Activated CD8-positive, alpha-beta T cell treated with anti-CD3 and anti-CD28 coated beads, Interleukin-2, amount 10 ng/mL, durations not matched to agents 7 days and 5 days (primary cell): Measurements from ENCODE around the gene C20orf204. TPM values are rescaled to one million over a fixed set of nuclear protein-coding genes. Genes with fewer than 3 reads are reported as not detected.

Experiments
- ATAC-seq: fragments of 150-1000 bp; cut with Tn5 transposase; one replicate; pipeline ENCODE4 v1.10.0; 2021; ENCODE audit warnings: moderate library complexity
- CTCF ChIA-PET: fragments of 350-600 bp; sonication (Branson Sonifier 250); formaldehyde crosslinking; loops from one replicate; lab custom pipeline; 2021; ENCODE audit warnings: antibody characterized with exemption; lab: Charles Lee
- POLR2A ChIA-PET: fragments of 350-600 bp; sonication (Branson Sonifier 250); formaldehyde crosslinking; loops from one replicate; lab custom pipeline; 2021; ENCODE audit warnings: antibody characterized with exemption; lab: Charles Lee
- DNase-seq: peaks from one replicate; pipeline ENCODE4 v3.0.0-alpha.2; 2020
- H3K27ac Mint-ChIP-seq: one replicate; pipeline ENCODE4 v1.8.0; 2021; ENCODE audit warnings: mild to moderate bottlenecking, mixed read lengths
- H3K27me3 Mint-ChIP-seq: one replicate; pipeline ENCODE4 v1.8.0; 2021; ENCODE audit warnings: low read depth, mixed read lengths
- H3K36me3 Mint-ChIP-seq: one replicate; pipeline ENCODE4 v1.8.0; 2021; ENCODE audit warnings: low read depth, mixed read lengths
- H3K4me1 Mint-ChIP-seq: one replicate; pipeline ENCODE4 v1.8.0; 2021; ENCODE audit warnings: low read depth, mixed read lengths
- H3K4me3 Mint-ChIP-seq: one replicate; pipeline ENCODE4 v1.8.0; 2021; ENCODE audit warnings: mild to moderate bottlenecking, mixed read lengths
- H3K9me3 Mint-ChIP-seq: one replicate; pipeline ENCODE4 v1.8.0; 2022; ENCODE audit warnings: mixed read lengths; ENCODE audit not compliant: insufficient read depth
- total RNA-seq, 2 experiments: library from RNA; stranded (reverse); gene quantifications; one replicate each; pipeline ENCODE4 v1.2.3, GENCODE V29; 2021

Gene C20orf204
- total RNA-seq, 2 experiments from 2014 or later, result 6.4 to 7.6 TPM

- ChIA-PET CTCF (no interaction called here), POLR2A (interaction anchor here (0.7 to 2.2 kb wide), 2 partner anchors 9 to 10 kb away, joined by 3 to 11 read pairs; no protein-coding TSS in a partner anchor)
- Mint-ChIP-seq H3K27me3 (no peaks in the 10 kb centered on the region), H3K4me1 (peaks cover 48% of the 10 kb centered on the region), H3K4me3 (no peak overlapping the region), H3K9me3 (no peaks in the 10 kb centered on the region), H3K36me3 (peaks cover 55% of the 10 kb centered on the region), H3K27ac (peak overlapping the region; percentile 60)
- ATAC-seq, result no peak
- DNase-seq, result no peak
These were observed 39.6 kb downstream of the C20orf204 start for GRCh38 chr20:64075556-64075955.

- peak overlapping the region; percentile 60 for H3K27ac Mint-ChIP-seq
- no peaks in the 10 kb centered on the region for H3K27me3 Mint-ChIP-seq
- H3K4me3 Mint-ChIP-seq, result peak overlapping the region; percentile 96
- ChIA-PET POLR2A (interaction anchor here (1.0 to 2.2 kb wide), 2 partner anchors 10 to 38 kb away, joined by 5 to 11 read pairs; no protein-coding TSS in a partner anchor), CTCF (interaction anchor here (0.6 to 2.3 kb wide), 2 partner anchors 37 to 853 kb away, joined by 3 to 18 read pairs; no protein-coding TSS in a partner anchor)
- ATAC-seq (no peak), DNase-seq (no peak)
- peaks cover 54% of the 10 kb centered on the region for H3K4me1 Mint-ChIP-seq
- no peaks in the 10 kb centered on the region for H3K9me3 Mint-ChIP-seq
- peaks cover 52% of the 10 kb centered on the region for H3K36me3 Mint-ChIP-seq
These were observed 40.3 kb downstream of the C20orf204 start for GRCh38 chr20:64076061-64076997.

GRCh38 chr20:64077094-64077493, 41.1 kb downstream of the C20orf204 start:
- POLR2A ChIA-PET, result interaction anchor here (1.0 to 2.2 kb wide), 2 partner anchors 11 to 39 kb away, joined by 5 to 11 read pairs; no protein-coding TSS in a partner anchor
- H3K27me3 Mint-ChIP-seq, result no peaks in the 10 kb centered on the region
- H3K4me1 Mint-ChIP-seq, result peaks cover 55% of the 10 kb centered on the region
- peak overlapping the region; percentile 93 for H3K27ac Mint-ChIP-seq
- ATAC-seq (peak; percentile 10), DNase-seq (peak; percentile 72)
- H3K4me3 Mint-ChIP-seq, result peak overlapping the region; percentile 96
- peaks cover 51% of the 10 kb centered on the region for H3K36me3 Mint-ChIP-seq
- CTCF ChIA-PET, result interaction anchor here (0.6 to 2.8 kb wide), 5 partner anchors 8 to 854 kb away, joined by 3 to 18 read pairs (median 7); partner anchors contain the start of gene PRPF6
- H3K9me3 Mint-ChIP-seq, result no peaks in the 10 kb centered on the region

GRCh38 chr20:64077541-64077875, 41.5 kb downstream of the C20orf204 start:
- ATAC-seq, result peak; percentile 9
- peak overlapping the region; percentile 93 for H3K27ac Mint-ChIP-seq
- DNase-seq, result no peak
- peaks cover 55% of the 10 kb centered on the region for H3K4me1 Mint-ChIP-seq
- ChIA-PET POLR2A (interaction anchor here (0.7 to 2.2 kb wide), 4 partner anchors 11 to 420 kb away, joined by 3 to 11 read pairs (median 5); partner anchors contain the start of gene RTEL1), CTCF (interaction anchor here (0.8 to 2.8 kb wide), 6 partner anchors 8 to 100 kb away, joined by 3 to 18 read pairs (median 6); partner anchors contain the start of gene PRPF6)
- no peaks in the 10 kb centered on the region for H3K27me3 Mint-ChIP-seq
- H3K4me3 Mint-ChIP-seq, result peak overlapping the region; percentile 96
- H3K9me3 Mint-ChIP-seq, result no peaks in the 10 kb centered on the region
- H3K36me3 Mint-ChIP-seq, result peaks cover 46% of the 10 kb centered on the region

- DNase-seq, result peak; percentile 90
- Mint-ChIP-seq H3K27ac (peak overlapping the region; percentile 93), H3K36me3 (peaks cover 44% of the 10 kb centered on the region), H3K4me1 (peaks cover 55% of the 10 kb centered on the region), H3K4me3 (peak overlapping the region; percentile 96), H3K9me3 (no peaks in the 10 kb centered on the region), H3K27me3 (no peaks in the 10 kb centered on the region)
- POLR2A ChIA-PET, result interaction anchor here (0.7 to 2.2 kb wide), 3 partner anchors 11 to 420 kb away, joined by 3 to 11 read pairs (median 5); partner anchors contain the start of gene RTEL1
- ATAC-seq, result peak; percentile 59
- CTCF ChIA-PET, result interaction anchor here (0.8 to 2.8 kb wide), 10 partner anchors 9 to 213 kb away, joined by 3 to 18 read pairs (median 5); partner anchors contain the start of genes PRPF6 and TPD52L2
These were observed 42.0 kb downstream of the C20orf204 start for GRCh38 chr20:64077876-64078551.

GRCh38 chr20:64078934-64079272, 42.9 kb downstream of the C20orf204 start:
- no peaks in the 10 kb centered on the region for H3K9me3 Mint-ChIP-seq
- peak overlapping the region; percentile 93 for H3K27ac Mint-ChIP-seq
- H3K4me3 Mint-ChIP-seq, result peak overlapping the region; percentile 96
- ATAC-seq (no peak), DNase-seq (no peak)
- ChIA-PET POLR2A (interaction anchor here (0.8 to 1.0 kb wide), 4 partner anchors 12 to 558 kb away, joined by 3 to 5 read pairs (median 4); partner anchors contain the start of gene TPD52L2), CTCF (interaction anchor here (0.7 to 2.8 kb wide), 13 partner anchors 10 to 541 kb away, joined by 3 to 20 read pairs (median 4); partner anchors contain the start of genes PRPF6 and TPD52L2)
- H3K4me1 Mint-ChIP-seq, result peaks cover 55% of the 10 kb centered on the region
- H3K36me3 Mint-ChIP-seq, result peaks cover 38% of the 10 kb centered on the region
- no peaks in the 10 kb centered on the region for H3K27me3 Mint-ChIP-seq

DNA sequence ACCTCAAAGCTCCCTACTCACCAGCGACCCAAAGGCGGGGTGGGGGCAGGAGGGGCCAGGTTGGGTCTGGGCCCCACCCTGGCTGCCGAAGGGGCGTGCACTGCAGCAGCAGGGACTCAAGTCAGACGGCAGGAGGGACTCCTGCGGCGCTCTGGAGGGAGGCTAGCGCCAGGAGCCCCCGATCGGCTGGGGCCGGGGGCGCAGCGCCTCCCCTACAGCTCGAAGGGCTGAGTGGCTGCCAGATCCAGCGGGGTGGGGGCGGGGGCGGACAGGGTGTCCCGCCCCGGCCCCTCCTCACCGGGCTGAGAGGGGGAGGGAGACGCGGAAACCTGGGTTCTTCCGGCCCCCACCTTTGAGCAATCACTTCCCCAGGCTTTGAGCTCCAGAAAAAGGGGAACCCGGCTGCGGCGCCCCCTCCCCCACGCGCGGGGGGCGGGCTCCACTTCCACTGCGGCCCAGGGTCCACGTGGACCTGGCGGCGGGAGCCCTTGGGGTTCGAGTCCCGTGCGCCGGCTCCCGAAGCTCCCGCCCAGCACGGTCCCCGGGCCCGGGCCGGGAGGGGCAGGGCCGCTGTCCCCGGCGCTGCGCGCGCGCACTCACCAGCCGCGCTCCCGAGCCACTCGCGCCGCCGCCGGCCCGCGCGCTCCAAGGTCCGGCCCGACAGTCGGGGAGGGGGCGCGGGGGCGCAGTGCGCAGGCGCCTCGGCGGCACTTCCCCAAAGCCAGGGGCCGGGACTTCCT, 43.5 kb downstream of the C20orf204 start, which contains the start of gene RGS19:
Gene RGS19, minus strand, starts transcription at position 246 of the 740 bp plus-strand sequence. CDS start 2,632 bp downstream, outside the sequence.
- ChIA-PET POLR2A (interaction anchor here (0.7 to 1.1 kb wide), 6 partner anchors 13 to 558 kb away, joined by 3 to 5 read pairs (median 4); partner anchors contain the start of gene TPD52L2), CTCF (interaction anchor here (0.7 to 2.8 kb wide), 13 partner anchors 10 to 542 kb away, joined by 3 to 20 read pairs (median 3); partner anchors contain the start of genes PRPF6 and TPD52L2)
- ATAC-seq (peak; percentile 41), DNase-seq (peak; percentile 86)
- peaks cover 3% of the 10 kb centered on the region for H3K27me3 Mint-ChIP-seq
- H3K9me3 Mint-ChIP-seq, result no peaks in the 10 kb centered on the region
- peaks cover 34% of the 10 kb centered on the region for H3K36me3 Mint-ChIP-seq
- peak within 1 kb of the TSS; percentile 96 for H3K4me3 Mint-ChIP-seq
- H3K4me1 Mint-ChIP-seq, result peaks cover 54% of the 10 kb centered on the region
- peak within 1 kb of the TSS; percentile 93 for H3K27ac Mint-ChIP-seq

GRCh38 chr20:64080013-64080812, 44.2 kb downstream of the C20orf204 start, which contains the start of gene OPRL1:
TSS of gene OPRL1 (plus strand) at chr20:64080082. CDS start at chr20:64092721, 12,639 bp downstream.
- H3K4me1 Mint-ChIP-seq, result peaks cover 54% of the 10 kb centered on the region
- POLR2A ChIA-PET, result interaction anchor here (0.7 to 1.1 kb wide), 4 partner anchors 14 to 43 kb away, joined by 3 to 5 read pairs (median 4); no protein-coding TSS in a partner anchor

DNA sequence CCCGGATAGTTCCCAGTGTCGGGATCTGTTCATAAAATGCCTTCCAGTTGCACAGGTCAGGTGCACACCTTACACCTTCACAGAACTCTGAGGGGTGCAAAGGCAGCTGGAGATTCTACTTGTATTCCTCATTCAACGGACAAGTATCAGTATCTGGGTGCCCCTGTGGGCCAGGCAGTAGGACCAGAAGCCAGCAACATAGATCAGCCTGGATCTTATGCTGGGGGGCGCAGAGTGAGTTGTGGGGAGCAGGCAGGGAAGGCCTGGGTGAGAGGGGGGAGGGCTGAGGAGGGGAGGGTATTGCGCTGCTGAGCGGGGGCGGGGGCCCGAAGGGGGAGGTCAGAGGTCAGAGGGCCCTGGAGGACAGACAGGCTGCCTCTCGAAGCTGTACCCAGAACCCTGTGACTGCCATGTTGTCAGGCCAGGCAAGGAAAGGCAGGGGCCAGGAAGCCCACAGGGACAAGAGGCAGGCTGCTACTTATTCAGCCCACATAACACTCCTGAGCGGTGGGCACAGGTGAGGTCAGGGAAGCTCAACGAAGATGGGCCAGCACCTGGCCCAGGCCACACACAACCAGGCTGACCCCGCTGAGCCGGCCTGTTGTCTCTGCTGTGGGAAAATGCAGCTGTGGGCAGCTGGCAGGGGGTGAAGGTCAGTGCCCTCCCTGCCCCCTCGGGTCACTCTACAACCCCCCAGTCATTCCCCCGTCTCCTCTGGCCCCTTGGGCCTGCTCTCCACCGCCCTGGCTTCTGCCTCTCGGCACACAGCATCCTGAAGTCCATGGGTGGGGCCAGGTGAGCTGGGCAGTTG, 45.0 kb downstream of the C20orf204 start:
- no peak for ATAC-seq
- POLR2A ChIA-PET, result no interaction called here
- peaks cover 21% of the 10 kb centered on the region for H3K36me3 Mint-ChIP-seq
- no peaks in the 10 kb centered on the region for H3K9me3 Mint-ChIP-seq
- no peak for DNase-seq
- CTCF ChIA-PET, result interaction anchor here (0.9 to 2.7 kb wide), 5 partner anchors 21 to 102 kb away, joined by 3 to 20 read pairs (median 3); partner anchors contain the start of genes NPBWR2, PRPF6 and SAMD10
- peaks cover 13% of the 10 kb centered on the region for H3K27me3 Mint-ChIP-seq
- peak overlapping the region; percentile 77 for H3K4me3 Mint-ChIP-seq
- H3K4me1 Mint-ChIP-seq, result peaks cover 46% of the 10 kb centered on the region
- peak overlapping the region; percentile 73 for H3K27ac Mint-ChIP-seq

More at GRCh38 chr20:64080013-64080812, 44.2 kb downstream of the C20orf204 start, which contains the start of gene OPRL1:
- Mint-ChIP-seq H3K4me3 (peak within 1 kb of the TSS; percentile 96), H3K36me3 (peaks cover 29% of the 10 kb centered on the region), H3K9me3 (no peaks in the 10 kb centered on the region), H3K27me3 (peaks cover 6% of the 10 kb centered on the region), H3K27ac (peak within 1 kb of the TSS; percentile 93)
- DNase-seq, result peak; percentile 56
- CTCF ChIA-PET, result interaction anchor here (0.9 to 2.8 kb wide), 12 partner anchors 11 to 542 kb away, joined by 3 to 20 read pairs (median 4); partner anchors contain the start of genes PRPF6, SAMD10 and TPD52L2
- peak; percentile 49 for ATAC-seq
